GM18867 (cell line): ENCODE data around the gene WWC2.

Source experiments
- ATAC-seq: cut with Tn5 transposase; IDR thresholded peaks from one replicate; pipeline ENCODE4 v1.9.1; 2021; ENCODE audit warnings: mild to moderate bottlenecking, moderate library complexity; ENCODE audit not compliant: unreplicated experiment

WWC2 gene

GRCh38 chr4:183286590-183287308, 187.7 kb downstream of the WWC2 start:
- ATAC-seq, result peak; percentile 19

- ATAC-seq, result peak; percentile 71
Observed at GRCh38 chr4:183287309-183287659, 188.2 kb downstream of the WWC2 start.

- peak; percentile 72 for ATAC-seq
Observed at GRCh38 chr4:183287677-183288076, 188.6 kb downstream of the WWC2 start.

- ATAC-seq, result no peak
Observed at GRCh38 chr4:183288955-183289354, 189.9 kb downstream of the WWC2 start.

DNA sequence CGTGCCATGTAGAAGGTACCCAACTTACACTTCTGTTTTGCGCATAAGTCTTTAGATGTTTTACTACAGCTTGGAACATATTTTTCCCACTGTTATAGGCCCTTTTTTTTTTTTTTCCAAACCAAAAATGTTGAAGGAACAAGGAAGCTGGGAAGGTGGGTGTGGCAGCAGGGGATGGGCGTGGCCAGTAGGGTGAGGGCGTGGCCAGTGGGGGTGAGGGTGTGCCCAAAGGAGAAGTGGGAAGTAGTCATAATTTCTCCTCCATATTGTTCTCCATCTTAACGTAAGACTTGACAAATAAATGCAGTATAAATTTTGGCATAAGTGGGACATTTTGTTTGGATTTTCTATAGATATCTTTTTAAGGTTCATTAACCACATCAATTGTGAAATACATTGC, 190.6 kb downstream of the WWC2 start:
- no peak for ATAC-seq

DNA sequence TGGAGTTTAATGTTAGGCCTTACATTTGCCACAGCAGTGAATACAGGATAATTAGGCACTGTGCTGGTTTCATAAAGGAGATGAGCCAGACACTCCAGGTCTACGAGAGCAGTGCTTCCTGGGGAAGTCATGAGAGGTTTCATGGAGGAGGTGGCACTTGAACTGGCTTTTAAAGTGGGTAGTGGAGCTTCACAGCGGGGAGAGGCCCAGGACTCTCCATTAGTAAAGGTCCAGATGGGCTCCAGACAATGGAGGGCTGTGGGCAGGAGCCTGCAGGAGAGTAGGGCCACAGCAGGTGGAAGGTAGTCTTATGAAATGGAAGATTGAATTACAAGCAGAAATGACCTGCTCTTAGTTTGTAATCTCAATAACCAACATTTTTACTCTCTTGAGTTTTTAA, 192.0 kb downstream of the WWC2 start:
- no peak for ATAC-seq

GRCh38 chr4:183295711-183296110, 196.7 kb downstream of the WWC2 start:
- no peak for ATAC-seq

DNA sequence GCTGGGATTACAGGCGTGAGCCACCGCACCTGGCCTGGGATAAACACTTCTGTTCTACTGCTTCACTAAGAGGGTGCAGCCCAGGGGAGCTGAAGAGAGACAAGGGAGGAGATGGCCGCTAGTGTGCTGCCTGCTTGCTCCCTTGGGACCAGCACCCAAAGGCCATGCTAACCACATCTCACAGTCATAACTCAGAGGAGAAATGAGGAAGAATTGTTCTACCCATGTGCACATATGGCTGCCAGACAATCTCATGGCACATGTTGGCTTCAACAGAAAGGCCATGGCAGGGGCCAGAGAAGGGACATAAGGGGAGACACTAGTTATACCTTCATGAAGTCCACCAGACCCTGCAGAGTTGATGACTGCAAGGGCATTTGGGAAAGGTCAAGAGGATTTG, 198.6 kb downstream of the WWC2 start:
- ATAC-seq, result peak; percentile 79

GRCh38 chr4:183299464-183299863, 200.4 kb downstream of the WWC2 start:
- no peak for ATAC-seq

- ATAC-seq, result no peak
Observed at GRCh38 chr4:183300070-183300469, 201.0 kb downstream of the WWC2 start.

GRCh38 chr4:183300655-183301054, 201.6 kb downstream of the WWC2 start:
- ATAC-seq, result no peak

DNA sequence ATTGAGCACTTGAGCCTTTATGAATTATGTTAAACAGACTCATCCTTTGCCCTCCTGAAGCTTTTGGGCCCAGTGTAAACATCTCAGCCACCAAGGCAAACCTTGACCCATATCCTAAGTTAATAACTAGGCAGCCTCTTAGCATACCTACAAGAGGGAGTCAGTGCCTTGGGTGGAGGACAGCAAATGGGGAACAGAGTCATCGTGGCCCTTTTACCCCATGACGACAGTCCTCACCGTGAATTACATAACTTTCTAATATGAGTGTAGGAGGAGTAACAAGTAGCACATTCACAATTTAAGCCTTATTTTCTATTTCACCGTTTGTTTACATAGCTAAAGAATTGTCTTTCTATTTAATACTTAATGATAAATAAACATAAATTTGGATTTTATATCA, 204.2 kb downstream of the WWC2 start:
- no peak for ATAC-seq

DNA sequence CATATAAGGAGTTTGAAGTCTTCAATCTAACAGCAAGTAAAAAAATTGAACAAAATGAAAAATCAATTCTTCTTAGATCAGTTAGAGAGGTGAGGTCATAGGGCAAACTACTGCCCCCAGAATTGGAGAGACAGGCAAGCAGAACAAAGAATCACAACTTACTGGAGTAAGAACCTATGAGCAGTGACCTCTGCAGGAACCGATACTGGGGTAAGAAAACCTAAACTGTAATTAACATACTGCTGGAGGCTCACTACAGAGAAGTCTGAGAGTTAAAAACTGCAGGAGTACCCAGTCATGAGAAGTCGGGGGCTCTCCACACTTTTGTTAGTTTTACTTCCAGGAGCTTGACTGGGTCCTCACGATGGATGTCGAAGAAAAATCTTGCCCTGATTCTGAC, 205.0 kb downstream of the WWC2 start:
- ATAC-seq, result peak; percentile 65

- no peak for ATAC-seq
Observed at GRCh38 chr4:183304538-183304937, 205.5 kb downstream of the WWC2 start.

- no peak for ATAC-seq
Observed at GRCh38 chr4:183306811-183307210, 207.8 kb downstream of the WWC2 start.

DNA sequence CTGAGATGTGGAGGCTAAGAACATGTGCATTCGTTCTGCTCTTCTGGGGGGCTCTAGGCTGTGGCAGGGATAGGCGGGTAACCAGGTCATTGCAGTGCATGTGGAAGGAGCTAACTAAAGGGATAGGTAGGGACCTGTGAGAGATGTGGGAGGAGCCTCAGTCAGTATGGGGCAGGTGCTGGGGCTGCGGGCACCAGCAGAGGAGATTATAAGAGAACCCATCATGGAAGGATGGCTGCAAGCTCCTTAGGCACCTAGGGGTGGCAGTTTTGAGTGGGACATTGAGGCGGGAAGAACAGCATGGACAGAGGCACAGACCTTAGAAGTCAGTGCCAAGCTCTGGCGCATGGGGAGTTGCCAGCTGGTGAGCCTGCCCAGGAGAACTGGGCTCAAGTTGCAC, 213.8 kb downstream of the WWC2 start:
- no peak for ATAC-seq

- ATAC-seq, result no peak
Observed at GRCh38 chr4:183314336-183314735, 215.3 kb downstream of the WWC2 start.

DNA sequence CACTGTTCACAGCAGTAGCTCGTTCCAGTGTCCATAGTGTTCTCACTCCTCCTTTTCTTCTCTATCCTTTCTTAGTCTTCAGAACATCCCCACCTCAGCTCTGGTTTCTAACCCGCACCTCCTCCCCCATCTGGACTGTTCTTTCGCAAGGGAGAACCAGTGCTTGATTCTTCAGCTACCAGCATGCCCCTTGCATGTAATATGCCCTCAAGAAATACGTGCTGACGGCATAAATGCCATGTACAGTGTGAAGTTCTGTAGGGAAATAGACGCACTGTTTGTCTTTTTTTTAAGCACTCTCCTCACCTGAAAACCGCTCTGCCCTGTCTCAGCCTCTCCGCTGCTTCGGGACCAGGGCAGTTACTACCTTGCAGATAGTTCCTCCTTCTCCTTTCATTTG, 215.7 kb downstream of the WWC2 start:
- ATAC-seq, result no peak

GRCh38 chr4:183318656-183319055, 219.6 kb downstream of the WWC2 start:
- no peak for ATAC-seq

DNA sequence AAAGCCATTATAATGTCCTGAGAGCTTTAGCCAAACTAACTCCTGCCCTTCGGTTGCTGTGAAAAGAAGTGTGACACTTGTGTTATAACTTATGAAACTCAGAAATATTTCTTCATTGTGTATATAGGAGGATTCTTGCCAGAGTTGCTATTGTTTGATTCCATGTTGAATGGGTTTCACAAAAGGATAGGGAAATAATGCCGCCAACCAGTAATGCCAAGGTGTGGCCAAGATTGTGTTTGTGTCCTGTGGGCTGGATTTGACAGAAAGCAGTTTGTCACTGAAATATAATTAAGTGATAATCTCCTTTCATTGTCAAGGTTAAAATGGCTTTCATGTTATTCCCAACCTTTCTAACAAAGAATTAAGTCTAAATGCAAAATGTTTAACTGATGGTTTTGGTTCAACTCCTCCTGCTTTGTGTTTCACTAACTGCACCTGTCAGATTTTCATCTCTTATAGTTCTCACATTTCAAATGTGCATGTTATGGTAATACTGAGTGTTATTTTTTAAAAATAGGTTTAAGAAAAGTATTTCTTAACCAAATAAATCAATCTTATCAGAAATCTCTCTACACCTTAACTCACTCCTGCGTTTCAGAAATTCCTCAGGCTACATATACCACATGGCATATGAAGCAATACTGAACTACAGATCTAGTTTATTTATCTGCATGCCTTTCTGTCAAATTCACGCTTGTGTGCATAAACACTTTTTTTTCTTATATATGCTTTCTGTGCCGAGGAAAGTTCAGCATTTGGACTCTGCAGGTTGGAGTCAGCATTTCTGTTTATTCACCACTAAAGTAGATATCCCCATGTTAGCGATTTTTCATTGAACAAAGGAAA, 221.4 kb downstream of the WWC2 start, which contains the start of gene CLDN22:
Gene CLDN22, minus strand, starts transcription at position 66 of the 849 bp plus-strand sequence. Its CDS starts 58 bp downstream, at position 8.
- no peak for ATAC-seq

GRCh38 chr4:183321079-183321478, 222.0 kb downstream of the WWC2 start:
- peak; percentile 83 for ATAC-seq

GRCh38 chr4:183321516-183321915, 222.5 kb downstream of the WWC2 start:
- no peak for ATAC-seq
